ENCODE data around the gene ZNF415. TPM values are rescaled to one million over a fixed set of nuclear protein-coding genes. Genes with fewer than 3 reads are reported as not detected.
"Not testable (repeated sequence)": the region's sequence is repeated elsewhere in the genome, so short reads cannot be mapped to it uniquely, and the experiment has no call there.

The ZNF415 gene
- polyA plus RNA-seq, 4 donors: 21.1 to 25.7 (median 21.6) TPM

GRCh38 chr19:53103234-53104203 is 29.2 kb downstream of the ZNF415 start, which contains the start of gene ZNF160:
ZNF160 (minus strand) TSS chr19:53103422; CDS start chr19:53086276, 17,146 bp downstream.
- DNase-seq (ENCODE audit: low read depth in 4 of 4, low spot score in 3 of 4): peak; percentile 91 to 95 (median 94)

- DNase-seq (ENCODE audit: low read depth in 4 of 4, low spot score in 3 of 4): peak in 1 of 4 donors; percentile 14
Measured at GRCh38 chr19:53102756-53103233, 29.9 kb downstream of the ZNF415 start.

- DNase-seq (ENCODE audit: low read depth in 4 of 4, low spot score in 3 of 4): no peak
Measured at GRCh38 chr19:53102206-53102755, 30.4 kb downstream of the ZNF415 start.

GRCh38 chr19:53101518-53101917 is 31.2 kb downstream of the ZNF415 start:
- DNase-seq (ENCODE audit: low read depth in 4 of 4, low spot score in 3 of 4): no peak

GRCh38 chr19:53098570-53098969 is 34.1 kb downstream of the ZNF415 start:
- DNase-seq (ENCODE audit: low read depth in 4 of 4, low spot score in 3 of 4): not testable (repeated sequence)

- not testable (repeated sequence) for DNase-seq (ENCODE audit: low read depth in 4 of 4, low spot score in 3 of 4)
Measured at GRCh38 chr19:53096982-53097690, 35.6 kb downstream of the ZNF415 start.

- not testable (repeated sequence) for DNase-seq (ENCODE audit: low read depth in 4 of 4, low spot score in 3 of 4)
Measured at GRCh38 chr19:53096579-53096978, 36.1 kb downstream of the ZNF415 start.

GRCh38 chr19:53094754-53095575 is 37.7 kb downstream of the ZNF415 start:
- DNase-seq (ENCODE audit: low read depth in 4 of 4, low spot score in 3 of 4): no peak

GRCh38 chr19:53092723-53093122 is 40.0 kb downstream of the ZNF415 start:
- no peak for DNase-seq (ENCODE audit: low read depth in 4 of 4, low spot score in 3 of 4)

GRCh38 chr19:53091413-53092254 is 41.1 kb downstream of the ZNF415 start:
- DNase-seq (ENCODE audit: low read depth in 4 of 4, low spot score in 3 of 4): no peak

- no peak for DNase-seq (ENCODE audit: low read depth in 4 of 4, low spot score in 3 of 4)
Measured at GRCh38 chr19:53088091-53088490, 44.6 kb downstream of the ZNF415 start.

GRCh38 chr19:53086949-53087348 is 45.8 kb downstream of the ZNF415 start:
- no peak for DNase-seq (ENCODE audit: low read depth in 4 of 4, low spot score in 3 of 4)

- DNase-seq (ENCODE audit: low read depth in 4 of 4, low spot score in 3 of 4): no peak
Measured at GRCh38 chr19:53085496-53085895, 47.2 kb downstream of the ZNF415 start.

GRCh38 chr19:53082929-53083328 is 49.8 kb downstream of the ZNF415 start:
- DNase-seq (ENCODE audit: low read depth in 4 of 4, low spot score in 3 of 4): no peak

- no peak for DNase-seq (ENCODE audit: low read depth in 4 of 4, low spot score in 3 of 4)
Measured at GRCh38 chr19:53079313-53079924, 53.3 kb downstream of the ZNF415 start.

- no peak for DNase-seq (ENCODE audit: low read depth in 4 of 4, low spot score in 3 of 4)
Measured at GRCh38 chr19:53078668-53079067, 54.0 kb downstream of the ZNF415 start.

GRCh38 chr19:53076984-53077383 is 55.7 kb downstream of the ZNF415 start:
- peak; percentile 38 to 58 (median 44) for DNase-seq (ENCODE audit: low read depth in 4 of 4, low spot score in 3 of 4)

GRCh38 chr19:53068834-53069233 is 63.9 kb downstream of the ZNF415 start:
- no peak for DNase-seq (ENCODE audit: low read depth in 4 of 4, low spot score in 3 of 4)

GRCh38 chr19:53068199-53068598 is 64.5 kb downstream of the ZNF415 start:
- no peak for DNase-seq (ENCODE audit: low read depth in 4 of 4, low spot score in 3 of 4)
